Measurements from ENCODE around the gene SAMD8.

GRCh38 chr10:75062506-75063299, 48.8 kb upstream of the SAMD8 start:
- TF ChIP-seq CTCF (IDR thresholded peaks at IDR 0.05; ENCODE audit: insufficient read depth, low read depth, low read length): no peak
- no peak for TF ChIP-seq EZH2 (IDR thresholded peaks at IDR 0.05; ENCODE audit: insufficient read depth, low read length)

All from astrocyte (in vitro differentiated cells and primary cell).